ENCODE measurements around the gene ABCC12.
A peak's percentile ranks its signal among the peaks of the same experiment; 100 is the strongest.

ABCC12 gene

GRCh38 chr16:48131201-48131935, 24.4 kb downstream of the ABCC12 start:
- no peak for DNase-seq

DNA sequence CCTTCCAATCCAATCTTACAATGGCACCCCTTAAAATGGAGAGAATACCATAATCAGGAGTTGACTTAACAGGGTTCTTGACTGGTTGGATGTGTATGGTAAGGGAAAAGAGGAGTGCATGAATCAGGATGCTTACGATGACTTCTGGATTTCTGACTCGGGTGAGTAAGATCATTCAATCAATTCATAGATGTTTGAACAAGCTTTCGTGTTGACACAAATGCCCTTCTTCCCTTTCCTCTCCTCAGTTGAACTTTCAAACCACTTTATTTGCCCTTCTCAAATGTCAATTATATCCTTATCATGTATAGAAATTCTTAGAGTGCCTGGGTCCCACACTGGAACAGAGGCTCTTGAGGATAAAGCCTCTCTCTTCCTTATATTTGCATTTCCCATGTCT, 25.9 kb downstream of the ABCC12 start:
- no peak for DNase-seq

GRCh38 chr16:48128769-48129168, 27.0 kb downstream of the ABCC12 start:
- DNase-seq, result no peak

- DNase-seq, result peak; percentile 62
Observed at GRCh38 chr16:48126801-48127644, 28.8 kb downstream of the ABCC12 start.

DNA sequence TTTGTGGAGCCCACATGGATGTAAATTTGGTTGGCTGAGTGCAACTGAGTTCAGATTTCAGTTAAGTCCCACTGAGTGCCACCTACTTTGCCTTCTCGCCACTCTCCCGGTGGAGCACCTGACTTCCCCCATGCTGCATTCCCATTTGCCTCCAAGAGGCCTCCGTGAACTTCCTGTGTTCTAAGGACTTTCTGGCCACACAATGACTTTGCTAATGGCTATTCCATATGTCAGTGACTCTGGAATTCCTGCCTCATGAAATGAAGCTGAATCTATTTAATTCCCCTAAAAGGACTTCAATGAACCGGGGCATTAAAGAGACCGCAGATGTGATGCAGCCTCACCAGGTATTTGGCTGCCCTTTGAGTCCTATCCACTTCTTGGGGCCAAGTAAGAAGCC, 29.9 kb downstream of the ABCC12 start:
- DNase-seq, result no peak

GRCh38 chr16:48124266-48124665, 31.5 kb downstream of the ABCC12 start:
- no peak for DNase-seq

DNA sequence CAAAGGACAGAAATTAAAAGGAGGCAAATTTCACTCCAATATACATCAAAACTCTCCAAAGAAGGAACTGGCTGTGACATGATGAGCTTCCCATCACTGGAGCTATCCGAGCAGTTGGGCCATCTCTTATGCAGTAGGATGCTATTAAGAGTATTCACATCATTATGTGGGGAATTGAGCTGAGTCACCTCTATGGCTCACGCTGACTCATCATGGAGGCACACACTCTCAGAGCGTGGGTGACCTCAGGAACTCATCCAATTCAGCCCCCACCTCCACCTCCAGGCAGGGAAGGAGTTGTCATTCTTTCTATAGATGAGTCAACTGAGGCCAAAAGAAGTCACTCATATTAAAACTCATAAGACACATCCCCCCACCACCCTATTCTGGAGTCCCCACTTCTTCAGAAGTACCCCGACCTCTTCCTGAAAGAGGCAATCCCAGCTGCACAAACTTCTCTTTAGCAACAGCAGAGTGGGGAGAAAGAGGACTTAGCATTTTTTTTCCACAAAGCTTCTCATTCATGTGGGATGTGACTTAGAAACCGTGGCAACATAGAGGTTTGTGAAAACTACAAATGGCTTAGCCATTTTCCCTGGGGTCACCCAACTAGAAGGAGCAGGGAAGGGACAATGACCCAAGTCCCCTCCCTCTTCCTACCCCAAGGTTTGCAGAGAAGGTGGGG, 32.5 kb downstream of the ABCC12 start:
- DNase-seq, result peak; percentile 79

DNA sequence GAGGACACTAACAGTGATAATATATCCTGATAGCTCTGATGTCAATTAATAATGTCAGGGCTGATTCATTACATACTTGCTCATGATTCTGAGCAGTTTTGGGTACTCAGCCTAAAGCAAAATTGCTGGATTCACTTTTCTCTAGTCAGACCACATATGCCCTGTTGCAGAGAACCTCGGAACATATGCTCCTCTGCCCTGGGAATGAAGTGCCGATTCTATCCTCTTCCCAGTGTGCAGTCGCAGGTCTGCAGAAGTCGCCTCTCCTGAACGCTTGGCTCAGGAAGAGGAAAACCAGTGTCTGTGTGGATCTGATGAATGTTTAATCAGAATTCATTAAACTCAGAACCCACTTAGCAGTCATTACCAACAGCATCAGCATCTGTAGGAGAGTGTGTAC, 34.5 kb downstream of the ABCC12 start:
- DNase-seq, result no peak

GRCh38 chr16:48118841-48119240, 37.0 kb downstream of the ABCC12 start:
- DNase-seq, result no peak

- DNase-seq, result no peak
Observed at GRCh38 chr16:48117217-48118105, 38.3 kb downstream of the ABCC12 start.

DNA sequence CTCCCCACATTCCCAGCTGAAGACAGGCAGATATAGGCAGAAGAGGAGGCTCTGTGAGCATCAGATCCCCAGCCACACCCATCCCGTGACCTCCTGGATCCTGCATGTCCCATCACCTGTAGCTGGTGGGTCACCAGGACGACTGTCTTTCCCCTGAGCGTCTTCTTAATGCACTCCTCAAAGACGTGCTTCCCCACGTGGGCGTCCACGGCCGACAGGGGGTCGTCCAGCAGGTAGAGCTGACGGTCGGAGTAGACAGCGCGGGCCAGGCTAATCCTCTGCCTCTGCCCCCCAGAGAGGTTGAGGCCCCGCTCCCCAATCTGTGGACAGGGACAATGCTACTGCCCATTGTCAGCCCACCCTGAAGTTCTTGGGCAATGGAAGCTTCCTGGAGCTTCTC, 40.5 kb downstream of the ABCC12 start:
- no peak for DNase-seq

DNA sequence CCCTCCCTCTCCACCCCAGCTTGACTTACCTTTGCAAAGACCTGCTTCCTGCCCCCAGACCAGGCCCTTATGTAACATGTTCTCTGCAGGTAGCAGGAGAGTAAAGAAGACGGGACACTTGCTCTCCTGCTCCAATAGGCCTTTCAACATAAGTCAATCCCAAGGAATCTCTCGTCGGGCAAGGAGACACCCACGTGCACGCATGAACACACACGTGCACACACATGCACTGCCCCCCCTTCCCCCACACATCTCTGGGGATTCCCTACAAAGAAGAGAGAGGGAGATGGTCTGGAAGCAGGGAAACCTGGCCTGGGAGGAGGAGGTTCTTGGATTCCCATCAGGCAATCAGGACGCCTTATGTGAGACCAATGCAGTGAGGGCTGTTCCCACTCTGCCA, 41.4 kb downstream of the ABCC12 start:
- DNase-seq, result no peak

GRCh38 chr16:48113471-48113870, 42.3 kb downstream of the ABCC12 start:
- no peak for DNase-seq

DNA sequence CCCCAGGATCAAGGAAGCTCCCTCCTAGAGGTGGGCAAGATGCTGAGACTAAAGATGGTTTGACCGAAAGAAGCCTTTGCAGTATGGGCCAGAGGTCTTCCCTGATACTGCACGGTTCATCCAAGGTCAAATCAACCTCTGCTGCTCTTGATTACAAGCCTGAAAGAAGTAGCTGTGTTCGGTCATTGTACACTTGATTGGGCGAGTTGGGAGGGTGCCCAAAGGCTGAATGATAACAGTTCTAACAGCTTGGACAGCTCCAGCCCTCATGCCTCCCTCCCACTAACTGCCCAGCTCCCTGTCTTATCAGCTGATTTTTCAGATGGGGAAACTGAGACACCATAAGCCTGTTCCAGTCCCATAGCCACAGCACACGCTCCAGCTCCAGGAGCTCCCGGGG, 42.8 kb downstream of the ABCC12 start:
- no peak for DNase-seq

GRCh38 chr16:48112600-48112999, 43.2 kb downstream of the ABCC12 start:
- no peak for DNase-seq

DNA sequence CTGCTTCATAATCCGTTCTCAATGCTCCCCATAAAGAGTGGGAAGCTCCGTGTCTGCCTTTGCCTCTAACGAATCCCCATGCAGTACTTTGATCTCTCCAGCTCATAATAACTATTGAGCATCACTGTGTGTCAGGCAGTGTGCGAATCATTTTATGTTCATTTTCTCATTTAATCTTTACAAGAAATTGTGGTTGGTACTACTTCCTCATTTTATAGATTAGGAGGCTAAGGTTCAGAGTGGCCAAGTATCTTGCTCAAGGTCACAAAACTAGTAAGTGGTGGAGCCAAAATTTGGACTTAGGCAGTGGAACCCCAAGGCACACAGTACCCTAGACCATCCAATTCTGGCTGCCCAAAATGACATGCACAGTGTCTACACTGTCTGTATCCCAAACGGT, 44.8 kb downstream of the ABCC12 start:
- DNase-seq, result no peak

DNA sequence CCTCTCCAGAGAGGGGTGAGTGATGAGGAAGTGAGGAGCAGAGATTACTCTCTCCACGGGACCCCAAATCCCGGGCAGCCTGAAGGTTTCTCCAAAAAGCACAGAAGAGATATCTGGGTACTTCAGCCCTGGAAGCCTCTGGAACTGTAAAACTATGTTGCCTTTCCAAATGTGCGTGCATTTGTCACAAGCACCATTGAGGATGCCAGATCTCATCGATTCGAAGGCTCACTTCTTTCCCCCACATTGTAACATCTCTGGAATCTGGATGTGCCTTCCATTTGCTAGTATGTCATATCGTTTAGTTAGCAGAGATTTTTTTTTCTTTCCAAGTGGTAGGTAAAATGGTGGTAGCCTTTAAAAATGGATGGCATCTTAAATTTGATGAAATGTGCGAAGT, 45.8 kb downstream of the ABCC12 start:
- no peak for DNase-seq

DNA sequence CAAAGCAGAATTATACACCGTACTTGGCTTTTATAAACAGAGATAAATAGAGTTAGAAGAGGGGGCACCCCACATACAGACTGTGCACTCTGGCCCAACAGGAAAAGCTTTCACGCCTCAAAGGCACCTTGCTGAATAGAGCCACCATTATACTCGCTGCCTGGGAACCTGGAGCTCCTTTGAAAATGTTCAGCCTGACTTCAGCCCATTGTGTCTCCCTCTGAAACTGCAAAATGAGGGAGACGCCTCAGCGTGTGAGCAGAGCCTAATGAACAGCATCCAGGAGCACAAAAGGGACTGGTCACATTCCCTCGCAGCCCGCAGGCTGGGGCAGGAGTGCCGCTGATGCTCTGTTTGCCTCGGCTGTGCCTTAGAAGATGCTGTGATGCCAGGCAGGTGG, 46.3 kb downstream of the ABCC12 start:
- DNase-seq, result no peak

DNA sequence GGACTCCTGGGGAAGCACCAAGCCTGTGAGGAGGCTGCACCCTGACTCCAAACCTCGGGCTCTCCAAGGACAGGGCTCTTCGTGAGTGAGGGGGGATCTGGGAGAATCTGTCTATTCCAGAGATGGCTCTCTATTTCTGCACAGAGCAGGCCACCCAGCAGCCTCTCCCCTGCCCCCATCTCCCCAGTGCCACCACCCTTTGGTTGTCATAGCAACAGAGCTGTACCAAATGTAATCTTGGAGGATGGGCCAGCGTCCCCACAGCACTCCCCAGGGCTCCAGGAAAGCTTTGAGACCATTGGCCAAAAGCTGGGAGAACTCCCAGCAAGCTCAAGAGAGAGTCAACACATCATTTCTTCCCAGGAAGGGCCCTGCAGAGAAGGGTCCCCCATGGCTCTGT, 49.3 kb downstream of the ABCC12 start:
- DNase-seq, result no peak

Data from T1000 (cell line).